T-helper 17 cell (primary cell): ENCODE data around the gene COX8A. TPM values are rescaled to one million over a fixed set of nuclear protein-coding genes. Genes with fewer than 3 reads are reported as not detected.

Experiments
- ATAC-seq: fragments of 150-1000 bp; cut with Tn5 transposase; 2 replicates; pipeline ENCODE4 v1.10.0; 2021; ENCODE audit warnings: mild to moderate bottlenecking, moderate library complexity
- DNase-seq, 3 donors: peaks; one replicate each; pipeline versions ENCODE4 v3.0.0 to v3.0.0-alpha.2; 2020 to 2021
- H3K9me3 ChIP-seq: one replicate; pipeline ENCODE4 v1.7.0; 2013; ENCODE audit warnings: low read length, mild to moderate bottlenecking; ENCODE audit not compliant: control insufficient read depth, poor library complexity, severe bottlenecking
- H3K27ac Mint-ChIP-seq: one replicate; pipeline ENCODE4 v1.8.0; 2022; ENCODE audit warnings: mild to moderate bottlenecking, moderate library complexity, mixed read lengths
- H3K27me3 Mint-ChIP-seq: one replicate; pipeline ENCODE4 v1.8.0; 2022; ENCODE audit warnings: mixed read lengths
- H3K36me3 Mint-ChIP-seq: one replicate; pipeline ENCODE4 v1.8.0; 2022; ENCODE audit warnings: low read depth, mixed read lengths
- H3K4me1 Mint-ChIP-seq: one replicate; pipeline ENCODE4 v1.8.0; 2022; ENCODE audit warnings: mild to moderate bottlenecking, mixed read lengths
- H3K4me3 Mint-ChIP-seq: one replicate; pipeline ENCODE4 v1.8.0; 2022; ENCODE audit warnings: mild to moderate bottlenecking, moderate library complexity, mixed read lengths
- total RNA-seq, 4 donors: library from RNA in 2 of 4; stranded (reverse) in 2 of 4; gene quantifications; one replicate each; pipeline ENCODE4 v1.2.3 and lab custom pipeline; 2022 to 2026

The COX8A gene
- total RNA-seq, 2 donors from 2014 or later, result 108 to 129 TPM

- Mint-ChIP-seq H3K27ac (no peak overlapping the region), H3K27me3 (peaks cover 13% of the 10 kb centered on the region), H3K4me3 (no peak overlapping the region), H3K36me3 (peaks cover 3% of the 10 kb centered on the region), H3K4me1 (peaks cover 4% of the 10 kb centered on the region)
- no peak for DNase-seq
- no peak for ATAC-seq
- no peaks in the 10 kb centered on the region for H3K9me3 ChIP-seq
Observed at GRCh38 chr11:64023712-64024710, 49.6 kb downstream of the COX8A start.

GRCh38 chr11:64025205-64025604 is 50.8 kb downstream of the COX8A start:
- Mint-ChIP-seq H3K4me3 (no peak overlapping the region), H3K36me3 (peaks cover 3% of the 10 kb centered on the region), H3K27me3 (peaks cover 22% of the 10 kb centered on the region), H3K27ac (no peak overlapping the region), H3K4me1 (peaks cover 6% of the 10 kb centered on the region)
- ATAC-seq (no peak), DNase-seq (no peak)
- H3K9me3 ChIP-seq, result no peaks in the 10 kb centered on the region

Other genes starting within 250 kb of the COX8A start
- gene ZFTA, start 205.8 kb upstream of the COX8A start, total RNA-seq, result 1 to 10 TPM; 1.1 to 1.9 TPM
- gene SPINDOC, start 161.2 kb upstream of the COX8A start, total RNA-seq, result 1 to 10 TPM; 8.5 to 9.4 TPM
- 10 to 100 TPM; 44.6 to 53.5 TPM for gene MARK2, start 135.5 kb upstream of the COX8A start, total RNA-seq
- gene RCOR2, start 57.5 kb upstream of the COX8A start, total RNA-seq, result not detected
- 10 to 100 TPM; 16.6 to 19.3 TPM for gene NAA40, start 35.6 kb upstream of the COX8A start, total RNA-seq
- gene OTUB1, start 11.8 kb downstream of the COX8A start, total RNA-seq, result 10 to 100 TPM; 62.2 to 65.1 TPM
- not detected for gene FLRT1, start 61.3 kb downstream of the COX8A start, total RNA-seq
- 1 to 10 TPM; 3.9 to 7.5 TPM for gene MACROD1, start 191.5 kb downstream of the COX8A start, total RNA-seq
- gene STIP1, start 211.6 kb downstream of the COX8A start, total RNA-seq, result 10 to 100 TPM; 66.9 to 69.1 TPM
- 100 to 1,000 TPM; 151 to 182 TPM for gene FERMT3, start 232.1 kb downstream of the COX8A start, total RNA-seq